Left lung (tissue), 10 donors: Measurements from ENCODE around the gene ZIM2. TPM values are rescaled to one million over a fixed set of nuclear protein-coding genes. Genes with fewer than 3 reads are reported as not detected.
A peak's percentile ranks its signal among the peaks of the same experiment; 100 is the strongest.

Experiments
- ATAC-seq: fragments of 200-7000 bp; cut with Tn5 transposase; one replicate; pipeline ENCODE4 v1.9.1; 2020; ENCODE audit warnings: moderate library complexity
- DNase-seq, 4 donors: peaks; one replicate each; pipeline ENCODE4 v3.0.0-alpha.2; 2013 to 2020
- H3K27ac ChIP-seq, 2 donors: fragments of 200-600 bp; sonication (generic) in 1 of 2; one replicate each; pipeline versions ENCODE4 v1.5.0 to v1.8.0; 2020 to 2021
- H3K27me3 ChIP-seq, 2 donors: fragments of 200-600 bp; sonication (generic) in 1 of 2; one replicate each; pipeline versions ENCODE4 v1.5.0 to v1.8.0; 2020 to 2021
- H3K36me3 ChIP-seq, 2 donors: fragments of 200-600 bp; sonication (generic) in 1 of 2; one replicate each; pipeline versions ENCODE4 v1.5.0 to v1.8.0; 2020 to 2021
- H3K4me1 ChIP-seq, 2 donors: fragments of 200-600 bp; one replicate each; pipeline ENCODE4 v1.8.0; 2021
- H3K4me3 ChIP-seq, 2 donors: fragments of 200-600 bp; sonication (generic) in 1 of 2; one replicate each; pipeline versions ENCODE4 v1.5.0 to v1.8.0; 2020 to 2021; ENCODE audit warnings: mild to moderate bottlenecking in 1 of 2
- H3K9me3 ChIP-seq, 2 donors: fragments of 200-600 bp; sonication (generic) in 1 of 2; one replicate each; pipeline versions ENCODE4 v1.5.0 to v1.8.0; 2020 to 2021
- CTCF ChIP-seq, 2 donors: fragments of 200-600 bp; sonication (generic) in 1 of 2; IDR thresholded peaks; one replicate each; pipeline versions ENCODE4 v1.5.0 to v1.8.0; 2021; ENCODE audit warnings: antibody characterized with exemption in 2 of 2
- intact Hi-C, 2 donors: fragments of 100-400 bp; cut with DNase I; formaldehyde crosslinking; loops; one replicate each; pipeline versions ENCODE4 v1.11.2 to v1.14.2; 2022
- polyA plus RNA-seq, 6 donors: library from polyadenylated mRNA; unstranded; fragments of 120-200 nt; gene quantifications; one replicate each; pipeline ENCODE4 v1.2.1, GENCODE V29; 2013; ENCODE audit not compliant: insufficient read length in 6 of 6
- total RNA-seq, 2 donors: library from RNA; stranded (reverse); fragmentation: NEBNext Ultra II Directional; extraction: Animal tissue kit (Norgen Biotek cat#: 25700); gene quantifications; one replicate each; pipeline ENCODE4 v1.2.1, GENCODE V29; 2021
- donor health status: DM: no; HTN: yes; CAD: no.
- donor health status: DM: no; HTN: no; CAD: no.

Gene ZIM2
- total and polyA plus RNA-seq, 8 donors, result 0.12 to 2.9 (median 1.8) TPM

GRCh38 chr19:56831255-56831654 lies 9.3 kb downstream of the ZIM2 start:
- H3K4me3 ChIP-seq, result no peak overlapping the region
- peaks cover 0 to 3% of the 10 kb centered on the region in 2 donors for H3K36me3 ChIP-seq
- TF ChIP-seq CTCF (IDR thresholded peaks at IDR 0.05), result no peak
- ATAC-seq, result no peak
- no peak overlapping the region for H3K27ac ChIP-seq
- H3K4me1 ChIP-seq, result no peaks in the 10 kb centered on the region
- peaks cover 0 to 8% of the 10 kb centered on the region in 2 donors for H3K9me3 ChIP-seq
- H3K27me3 ChIP-seq, result no peaks in the 10 kb centered on the region
- intact Hi-C loops, result no loop called here
- no peak for DNase-seq

GRCh38 chr19:56829596-56829995 lies 10.9 kb downstream of the ZIM2 start:
- Histone ChIP-seq H3K27ac (no peak overlapping the region), H3K9me3 (peaks cover 0 to 5% of the 10 kb centered on the region in 2 donors), H3K4me3 (no peak overlapping the region), H3K4me1 (no peaks in the 10 kb centered on the region), H3K36me3 (peaks cover 0 to 3% of the 10 kb centered on the region in 2 donors), H3K27me3 (no peaks in the 10 kb centered on the region)
- ATAC-seq, result no peak
- DNase-seq, result peak in 1 of 4 donors; percentile 22
- intact Hi-C loops, result no loop called here
- TF ChIP-seq CTCF (IDR thresholded peaks at IDR 0.05), result no peak

- ATAC-seq, result no peak
- Histone ChIP-seq H3K4me3 (no peak overlapping the region), H3K27ac (no peak overlapping the region), H3K36me3 (peaks cover 0 to 3% of the 10 kb centered on the region in 2 donors), H3K27me3 (no peaks in the 10 kb centered on the region), H3K4me1 (no peaks in the 10 kb centered on the region), H3K9me3 (peaks cover 0 to 8% of the 10 kb centered on the region in 2 donors)
- TF ChIP-seq CTCF (IDR thresholded peaks at IDR 0.05), result no peak
- no peak for DNase-seq
- intact Hi-C loops, result no loop called here
These were observed 12.8 kb downstream of the ZIM2 start for GRCh38 chr19:56827708-56828107.

GRCh38 chr19:56823956-56824355 lies 16.6 kb downstream of the ZIM2 start:
- no peak for TF ChIP-seq CTCF (IDR thresholded peaks at IDR 0.05)
- H3K4me3 ChIP-seq, result no peak overlapping the region
- H3K36me3 ChIP-seq, result peaks cover 3 to 9% of the 10 kb centered on the region in 2 donors
- ATAC-seq (no peak), DNase-seq (no peak)
- H3K9me3 ChIP-seq, result peaks cover 0 to 15% of the 10 kb centered on the region in 2 donors
- intact Hi-C loops, result no loop called here
- no peaks in the 10 kb centered on the region for H3K27me3 ChIP-seq
- no peak overlapping the region for H3K27ac ChIP-seq
- H3K4me1 ChIP-seq, result no peaks in the 10 kb centered on the region

GRCh38 chr19:56823417-56823816 lies 17.1 kb downstream of the ZIM2 start:
- ATAC-seq (no peak), DNase-seq (peak in 1 of 4 donors; percentile 37)
- no peak overlapping the region for H3K27ac ChIP-seq
- no peaks in the 10 kb centered on the region for H3K4me1 ChIP-seq
- H3K9me3 ChIP-seq, result peaks cover 0 to 15% of the 10 kb centered on the region in 2 donors
- peaks cover 3 to 9% of the 10 kb centered on the region in 2 donors for H3K36me3 ChIP-seq
- H3K27me3 ChIP-seq, result no peaks in the 10 kb centered on the region
- no peak overlapping the region for H3K4me3 ChIP-seq
- intact Hi-C loops, result no loop called here
- no peak for TF ChIP-seq CTCF (IDR thresholded peaks at IDR 0.05)
